KMS-11 (cell line): Measurements from ENCODE around the gene CACNA2D3.

Experiments used
- H2AFZ ChIP-seq: fragments of 200-600 bp; sonication (generic); 2 replicates; pipeline ENCODE4 v1.6.1; 2016; ENCODE audit warnings: antibody characterized with exemption, mixed run types, low read depth
- H3K27ac ChIP-seq: fragments of 200-600 bp; sonication (generic); 2 replicates; pipeline ENCODE4 v1.6.1; 2016; ENCODE audit warnings: mild to moderate bottlenecking, mixed run types
- H3K27me3 ChIP-seq: fragments of 200-600 bp; sonication (generic); 2 replicates; pipeline ENCODE4 v1.6.1; 2017; ENCODE audit warnings: mild to moderate bottlenecking, low read depth, mixed run types, moderate library complexity; ENCODE audit not compliant: insufficient read depth
- H3K36me3 ChIP-seq: fragments of 200-600 bp; sonication (generic); 2 replicates; pipeline ENCODE4 v1.6.1; 2017; ENCODE audit warnings: mild to moderate bottlenecking, mixed run types; ENCODE audit not compliant: insufficient read depth
- H3K4me1 ChIP-seq: fragments of 200-600 bp; sonication (generic); 2 replicates; pipeline ENCODE4 v1.6.1; 2016; ENCODE audit warnings: mild to moderate bottlenecking, low read depth, mixed run types; ENCODE audit not compliant: poor library complexity, severe bottlenecking
- H3K4me2 ChIP-seq: fragments of 200-600 bp; sonication (generic); 2 replicates; pipeline ENCODE4 v1.7.0; 2016; ENCODE audit warnings: mild to moderate bottlenecking, mixed run types
- H3K4me3 ChIP-seq: fragments of 200-600 bp; sonication (generic); IDR thresholded peaks from 2 replicates; pipeline ENCODE4 v1.6.1; 2017; ENCODE audit warnings: low read depth, low read length, mixed read lengths; ENCODE audit not compliant: insufficient read depth
- H3K79me2 ChIP-seq: fragments of 200-600 bp; sonication (generic); 2 replicates; pipeline ENCODE4 v1.6.1; 2016; ENCODE audit warnings: low read depth, mixed run types; ENCODE audit not compliant: insufficient read depth
- H3K9ac ChIP-seq: fragments of 200-600 bp; sonication (generic); 2 replicates; pipeline ENCODE4 v1.6.1; 2016; ENCODE audit warnings: mild to moderate bottlenecking, mixed run types
- H4K20me1 ChIP-seq: fragments of 200-600 bp; sonication (generic); 2 replicates; pipeline ENCODE4 v1.6.1; 2016; ENCODE audit warnings: mild to moderate bottlenecking, mixed run types; ENCODE audit not compliant: insufficient read depth
- CTCF ChIP-seq: fragments of 200-600 bp; sonication (generic); conservative IDR thresholded peaks from 2 replicates; pipeline ENCODE4 v1.6.1; 2017; ENCODE audit warnings: low read depth, mild to moderate bottlenecking, antibody characterized with exemption, low read length, moderate library complexity, mixed read lengths

The CACNA2D3 gene

DNA sequence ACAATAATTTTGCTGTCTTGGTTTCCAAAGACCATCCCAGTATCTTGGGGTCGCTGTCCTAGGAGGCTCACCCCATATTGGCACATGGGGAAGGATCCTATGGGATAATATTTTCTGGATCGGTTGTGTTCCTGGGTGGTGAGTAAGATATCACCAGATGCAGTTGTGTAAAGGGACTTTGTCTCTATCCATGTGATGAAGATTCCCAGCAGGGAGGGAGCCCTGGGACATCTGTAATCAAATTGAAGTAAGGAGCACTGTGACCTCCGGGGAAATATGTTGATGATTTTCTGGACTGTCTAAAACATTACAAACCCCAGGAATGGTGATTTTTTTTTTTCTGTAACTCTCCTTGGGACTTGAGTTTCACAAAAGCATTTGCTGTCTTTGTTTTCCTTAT, 841.7 kb downstream of the CACNA2D3 start:
- H4K20me1 ChIP-seq = no peaks in the 10 kb centered on the region
- H3K27me3 ChIP-seq = no peaks in the 10 kb centered on the region
- no peak overlapping the region for H3K4me3 ChIP-seq
- H3K9ac ChIP-seq = no peak overlapping the region
- H3K79me2 ChIP-seq = no peaks in the 10 kb centered on the region
- H3K36me3 ChIP-seq = no peaks in the 10 kb centered on the region
- H3K4me1 ChIP-seq = no peaks in the 10 kb centered on the region
- H3K4me2 ChIP-seq = no peak overlapping the region
- TF ChIP-seq CTCF = no peak
- H3K27ac ChIP-seq = no peak overlapping the region
- H2AFZ ChIP-seq = no peak overlapping the region

DNA sequence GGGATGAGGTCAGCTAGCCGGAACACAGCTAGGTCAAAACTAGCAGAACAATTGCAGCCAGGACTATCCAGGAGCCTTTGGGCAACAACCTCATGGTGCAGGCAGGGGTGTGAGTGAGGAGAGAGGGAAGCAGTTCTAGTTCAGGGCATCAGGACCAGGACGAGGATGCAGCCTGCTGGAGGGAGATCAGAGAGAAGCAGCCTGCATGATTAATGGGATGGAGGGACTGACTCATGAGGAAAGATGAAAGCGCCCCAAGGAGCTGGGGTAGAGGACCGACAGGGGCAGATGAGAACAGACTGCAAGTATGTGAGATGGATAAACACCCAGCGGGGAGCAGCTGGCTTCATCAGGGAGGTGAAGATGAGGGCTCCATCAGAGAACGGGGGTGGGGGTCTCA, 843.4 kb downstream of the CACNA2D3 start:
- Histone ChIP-seq H3K36me3 (no peaks in the 10 kb centered on the region), H3K79me2 (no peaks in the 10 kb centered on the region), H4K20me1 (no peaks in the 10 kb centered on the region), H3K9ac (no peak overlapping the region), H2AFZ (no peak overlapping the region), H3K4me3 (no peak overlapping the region), H3K27me3 (no peaks in the 10 kb centered on the region), H3K4me1 (no peaks in the 10 kb centered on the region), H3K4me2 (no peak overlapping the region), H3K27ac (no peak overlapping the region)
- TF ChIP-seq CTCF = no peak

DNA sequence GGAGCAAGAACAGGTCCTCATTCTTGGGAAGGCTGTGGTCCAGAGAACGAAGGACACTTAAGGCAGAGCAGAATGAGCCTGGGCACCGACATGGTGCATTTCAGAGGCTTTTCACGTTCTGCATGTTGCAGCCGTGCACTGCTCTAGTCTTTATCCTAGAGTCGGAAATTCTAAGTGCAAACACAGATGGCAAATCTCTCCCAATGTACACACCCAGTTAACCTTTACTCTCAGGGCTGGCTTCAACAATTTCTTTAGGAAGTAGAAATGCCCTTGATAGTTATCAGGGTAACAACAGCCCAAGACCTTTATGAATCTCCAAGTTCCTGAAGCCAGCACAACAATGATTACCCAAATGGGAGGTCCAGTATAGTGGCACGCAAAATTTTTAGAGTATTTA, 844.6 kb downstream of the CACNA2D3 start:
- Histone ChIP-seq H3K79me2 (no peaks in the 10 kb centered on the region), H3K27ac (no peak overlapping the region), H3K4me2 (no peak overlapping the region), H4K20me1 (no peaks in the 10 kb centered on the region), H3K4me1 (no peaks in the 10 kb centered on the region), H2AFZ (no peak overlapping the region), H3K27me3 (no peaks in the 10 kb centered on the region), H3K4me3 (no peak overlapping the region), H3K9ac (no peak overlapping the region), H3K36me3 (no peaks in the 10 kb centered on the region)
- no peak for TF ChIP-seq CTCF

GRCh38 chr3:54967731-54968161, 845.4 kb downstream of the CACNA2D3 start:
- Histone ChIP-seq H3K27me3 (no peaks in the 10 kb centered on the region), H3K4me2 (no peak overlapping the region), H3K4me3 (no peak overlapping the region), H4K20me1 (no peaks in the 10 kb centered on the region), H3K9ac (no peak overlapping the region), H2AFZ (no peak overlapping the region), H3K79me2 (no peaks in the 10 kb centered on the region), H3K36me3 (no peaks in the 10 kb centered on the region), H3K4me1 (no peaks in the 10 kb centered on the region), H3K27ac (no peak overlapping the region)
- TF ChIP-seq CTCF = no peak
